HG03575 (cell line): ENCODE results near the gene USP6.
"Not testable (repeated sequence)": the region's sequence is repeated elsewhere in the genome, so short reads cannot be mapped to it uniquely, and the experiment has no call there.

ENCODE experiments used
- ATAC-seq: cut with Tn5 transposase; IDR thresholded peaks from one replicate; pipeline ENCODE4 v1.9.1; 2021; ENCODE audit not compliant: unreplicated experiment, insufficient number of reproducible peaks, low FRiP score; ENCODE audit errors: extremely low read depth

The USP6 gene

DNA sequence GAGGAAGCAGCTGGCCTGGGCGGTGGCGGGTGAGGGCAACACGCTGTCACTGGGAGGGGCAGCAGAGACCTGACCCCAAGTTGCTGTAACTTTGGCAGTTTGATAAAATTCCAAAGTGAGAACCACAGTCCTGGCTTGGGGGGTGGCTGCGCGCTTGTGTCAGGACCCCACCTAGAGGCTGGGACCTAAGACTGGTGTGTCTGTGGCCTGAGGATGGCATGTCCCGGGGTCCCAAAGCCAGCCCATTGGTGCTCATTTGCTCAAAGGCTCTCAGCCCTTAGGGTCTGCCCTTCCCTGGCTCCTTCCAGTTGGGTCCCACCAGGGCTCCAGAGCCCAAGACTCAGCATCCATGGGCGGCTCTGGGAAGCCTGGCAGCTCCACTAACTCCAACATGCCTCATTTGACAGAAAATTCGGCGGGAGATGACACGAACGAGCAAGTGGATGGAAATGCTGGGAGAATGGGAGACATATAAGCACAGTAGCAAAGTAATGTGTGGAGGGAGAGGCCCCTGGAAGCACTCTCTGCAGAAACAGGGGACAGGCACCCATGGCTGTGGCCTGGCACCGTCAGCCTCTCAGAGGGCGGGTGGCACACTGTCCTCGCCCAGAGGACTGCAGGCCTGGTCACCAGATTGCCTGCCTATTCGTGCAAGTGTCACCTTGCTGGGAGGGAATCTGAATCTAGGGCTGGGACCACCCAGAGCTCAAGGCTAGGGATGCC lies 16.8 kb downstream of the USP6 start:
- ATAC-seq: not testable (repeated sequence)

- ATAC-seq: no peak
Observed at GRCh38 chr17:5133311-5133710, 17.5 kb downstream of the USP6 start.

DNA sequence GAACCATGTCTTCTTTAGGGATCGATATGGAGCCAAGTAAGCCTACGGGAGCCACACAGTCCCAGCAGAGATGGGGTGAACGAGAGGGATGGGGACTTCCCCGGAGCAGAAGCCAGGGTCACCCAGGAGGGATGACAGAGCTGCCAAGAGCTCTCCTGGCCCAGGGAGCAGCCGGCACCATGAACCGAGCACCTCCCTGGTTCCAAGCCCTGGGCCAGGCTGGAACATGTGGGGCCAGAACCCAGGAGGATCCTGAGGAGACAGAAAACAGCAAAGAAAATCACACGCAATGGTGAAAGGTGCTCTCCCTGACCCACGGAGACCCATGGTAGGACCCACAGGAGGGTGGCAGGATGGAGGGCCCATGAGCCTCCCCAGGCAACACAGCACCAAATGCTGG lies 18.1 kb downstream of the USP6 start:
- not testable (repeated sequence) for ATAC-seq

- ATAC-seq: not testable (repeated sequence)
Observed at GRCh38 chr17:5134571-5134970, 18.7 kb downstream of the USP6 start.

DNA sequence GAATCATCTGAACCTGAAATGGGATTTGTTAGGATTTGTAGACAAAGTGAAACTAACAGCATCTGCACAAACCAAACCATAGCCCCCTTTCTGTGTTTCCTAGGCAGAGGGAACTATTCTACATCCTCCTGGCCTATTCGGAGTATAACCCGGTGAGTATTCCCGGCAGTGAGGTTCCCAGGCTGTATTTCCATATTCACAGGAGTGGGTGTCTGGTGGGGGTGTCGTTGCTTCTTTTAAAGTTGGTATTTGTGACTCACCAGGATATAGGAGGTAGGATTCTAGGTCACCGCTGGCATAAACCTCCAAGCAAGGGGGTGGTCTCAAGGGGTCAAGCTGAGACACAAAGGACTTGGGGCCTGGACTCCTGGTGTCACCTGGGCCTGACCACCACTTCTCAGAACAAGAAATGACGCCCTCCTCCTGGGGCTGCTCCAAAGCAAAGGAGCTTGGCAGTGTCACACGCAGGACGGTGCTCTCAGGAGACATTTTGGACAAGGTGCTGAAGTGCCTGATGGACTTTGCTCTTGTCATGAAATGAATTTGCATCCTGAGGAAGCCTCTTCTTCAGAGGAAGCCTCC lies 19.4 kb downstream of the USP6 start:
- not testable (repeated sequence) for ATAC-seq

GRCh38 chr17:5135726-5136579 lies 20.1 kb downstream of the USP6 start:
- no peak for ATAC-seq

DNA sequence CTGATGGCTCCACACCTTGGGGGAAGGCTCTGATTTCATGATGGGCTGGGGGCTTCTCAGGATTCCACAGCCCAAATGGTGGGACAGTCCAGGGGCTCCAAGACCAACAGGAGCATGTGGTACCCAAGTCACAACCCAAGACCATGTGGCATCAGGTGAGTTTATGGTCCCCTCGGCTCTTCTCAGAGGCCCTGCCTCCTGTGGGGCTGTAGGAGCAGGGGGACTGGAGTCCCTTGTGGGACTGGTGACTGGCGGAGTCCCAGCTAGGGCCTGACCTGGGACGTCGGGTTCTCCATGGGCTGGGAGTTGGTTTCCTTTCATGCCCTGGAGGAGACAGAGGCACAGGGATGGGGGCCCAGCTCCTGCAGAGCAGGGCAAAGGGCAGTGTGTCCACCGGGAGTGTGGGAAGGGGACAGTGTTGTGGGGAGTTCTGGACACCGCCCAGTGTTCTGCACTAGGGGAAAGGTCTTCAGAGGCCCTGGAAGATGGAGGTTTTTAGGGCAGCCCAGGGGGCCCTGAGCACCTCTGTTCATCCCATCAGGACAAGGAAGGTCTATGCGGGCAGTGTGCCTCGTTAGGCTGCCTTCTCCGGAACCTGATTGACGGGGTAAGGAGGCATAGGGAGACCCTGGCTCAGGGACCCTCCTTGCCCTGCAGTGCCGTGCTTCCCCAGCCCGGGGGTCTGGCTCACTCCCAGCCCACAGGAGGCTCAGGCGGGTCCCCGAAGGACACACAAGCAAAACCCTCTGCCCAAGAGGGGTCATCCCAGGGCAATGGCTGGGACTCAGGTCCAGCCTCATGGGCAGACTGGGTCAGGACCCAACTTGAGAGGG lies 21.0 kb downstream of the USP6 start:
- ATAC-seq: not testable (repeated sequence)

DNA sequence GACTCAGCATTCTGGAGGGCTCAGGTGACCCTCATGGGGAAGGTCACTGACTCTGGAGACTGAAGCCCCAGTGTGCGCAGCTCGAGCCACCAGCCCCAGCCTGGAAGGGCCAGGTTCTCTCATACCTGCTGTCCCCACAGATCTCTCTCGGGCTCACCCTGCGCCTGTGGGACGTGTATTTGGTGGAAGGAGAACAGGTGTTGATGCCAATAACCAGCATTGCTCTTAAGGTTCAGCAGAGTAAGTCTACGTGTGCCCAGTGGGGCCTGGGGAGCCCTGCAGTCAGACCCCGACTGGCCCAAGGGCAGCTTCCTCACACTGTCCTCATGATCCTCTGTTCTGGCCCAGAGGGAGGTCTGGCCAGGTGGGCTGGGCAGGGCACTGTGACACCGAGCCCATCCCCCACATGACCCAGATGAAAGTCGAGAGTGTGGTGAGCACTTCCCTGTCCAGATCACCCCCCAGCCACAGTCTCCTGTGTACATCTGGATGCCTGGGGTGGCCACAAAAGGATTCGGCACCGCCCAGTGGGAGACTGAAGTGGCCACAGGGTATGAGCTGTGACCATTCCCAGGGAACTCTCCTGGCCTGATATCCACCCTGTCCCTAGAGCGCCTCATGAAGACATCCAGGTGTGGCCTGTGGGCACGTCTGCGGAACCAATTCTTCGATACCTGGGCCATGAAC lies 21.8 kb downstream of the USP6 start:
- not testable (repeated sequence) for ATAC-seq

DNA sequence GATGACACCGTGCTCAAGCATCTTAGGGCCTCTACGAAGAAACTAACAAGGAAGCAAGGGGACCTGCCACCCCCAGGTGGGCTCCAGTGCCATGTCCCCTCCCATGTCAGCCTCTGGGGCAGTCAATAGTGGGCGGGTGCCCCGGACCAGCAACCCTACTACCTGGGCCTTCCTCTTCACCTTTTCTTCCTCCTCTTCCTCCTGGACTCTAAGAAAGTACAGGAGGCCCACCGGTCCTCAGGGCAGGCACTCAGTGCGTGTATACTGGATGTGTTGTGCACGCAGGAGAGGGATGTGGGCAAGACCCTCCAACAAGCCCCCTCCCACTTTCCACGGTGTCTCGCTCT lies 22.3 kb downstream of the USP6 start:
- not testable (repeated sequence) for ATAC-seq

DNA sequence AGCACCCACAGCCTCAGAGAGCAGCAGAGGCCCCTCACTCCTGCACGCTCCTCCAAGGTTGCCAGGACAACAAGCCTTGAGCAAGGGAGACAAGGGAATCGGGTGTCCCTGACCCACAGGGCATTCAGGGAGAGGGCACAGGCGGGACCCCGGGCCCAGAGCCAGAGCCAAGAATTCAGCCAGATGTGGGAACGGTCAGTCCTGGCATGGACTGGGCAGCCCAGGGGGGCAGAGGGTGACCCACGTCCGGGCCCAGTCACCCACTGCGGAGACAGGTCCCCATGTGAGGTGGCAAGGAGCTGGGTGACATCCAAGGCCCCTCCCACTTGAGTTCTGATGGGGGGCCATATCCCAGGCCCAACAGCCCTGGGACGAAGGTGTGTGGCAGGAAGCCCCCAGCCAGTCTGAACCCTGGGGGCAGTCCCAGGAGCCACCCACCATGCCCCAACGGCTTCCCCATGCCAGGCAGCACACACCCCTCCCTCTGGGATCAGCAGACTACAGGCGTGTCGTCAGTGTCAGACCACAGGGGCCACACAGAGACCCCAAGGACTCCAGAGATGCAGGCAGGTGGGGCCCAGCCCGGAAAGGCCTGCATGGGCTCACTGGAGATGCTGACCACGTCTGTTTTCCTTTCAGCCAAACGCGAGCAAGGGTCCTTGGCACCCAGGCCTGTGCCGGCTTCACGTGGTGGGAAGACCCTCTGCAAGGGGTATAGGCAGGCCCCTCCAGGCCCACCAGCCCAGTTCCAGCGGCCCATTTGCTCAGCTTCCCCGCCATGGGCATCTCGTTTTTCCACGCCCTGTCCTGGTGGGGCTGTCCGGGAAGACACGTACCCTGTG lies 23.0 kb downstream of the USP6 start:
- ATAC-seq: no peak

- no peak for ATAC-seq
Observed at GRCh38 chr17:5139458-5139732, 23.6 kb downstream of the USP6 start.

DNA sequence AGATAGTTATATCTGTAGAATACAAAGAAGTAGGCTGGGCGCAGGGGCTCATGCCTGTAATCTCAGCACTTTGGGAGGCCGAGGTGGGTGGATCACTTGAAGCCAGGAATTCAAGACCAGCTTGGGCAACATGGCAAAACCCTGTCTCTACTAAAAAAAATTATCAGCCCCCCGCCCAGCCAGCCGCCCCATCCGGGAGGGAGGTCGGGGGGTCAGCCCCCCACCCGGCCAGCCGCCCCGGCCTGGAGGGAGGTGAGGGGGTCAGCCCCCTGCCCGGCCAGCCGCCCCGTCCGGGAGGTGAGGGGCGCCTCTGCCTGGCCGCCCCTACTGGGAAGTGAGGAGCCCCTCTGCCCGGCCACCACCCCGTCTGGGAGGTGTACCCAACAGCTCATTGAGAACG lies 27.0 kb downstream of the USP6 start:
- not testable (repeated sequence) for ATAC-seq

DNA sequence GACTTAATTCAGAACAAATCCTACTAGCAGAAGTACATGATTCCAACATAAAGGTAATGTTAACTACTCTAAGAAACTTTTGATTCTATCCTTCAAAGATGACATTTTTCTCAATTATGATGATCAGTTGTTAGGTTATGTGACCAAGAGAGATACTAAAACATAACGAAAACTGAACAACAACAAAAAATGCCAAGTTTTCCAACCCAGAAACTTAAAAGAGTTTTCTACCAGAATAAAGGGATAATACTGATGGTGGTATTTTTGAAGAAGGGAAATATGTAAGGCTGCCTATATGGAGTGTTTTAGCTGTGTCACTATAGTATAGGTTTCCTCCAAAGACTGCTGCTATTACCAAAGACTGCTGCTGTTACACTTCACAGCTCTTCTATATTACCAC lies 30.3 kb downstream of the USP6 start:
- not testable (repeated sequence) for ATAC-seq

GRCh38 chr17:5160702-5161101 lies 44.9 kb downstream of the USP6 start:
- not testable (repeated sequence) for ATAC-seq

GRCh38 chr17:5161793-5162192 lies 46.0 kb downstream of the USP6 start:
- ATAC-seq: not testable (repeated sequence)

- ATAC-seq: no peak
Observed at GRCh38 chr17:5164436-5164835, 48.6 kb downstream of the USP6 start.

DNA sequence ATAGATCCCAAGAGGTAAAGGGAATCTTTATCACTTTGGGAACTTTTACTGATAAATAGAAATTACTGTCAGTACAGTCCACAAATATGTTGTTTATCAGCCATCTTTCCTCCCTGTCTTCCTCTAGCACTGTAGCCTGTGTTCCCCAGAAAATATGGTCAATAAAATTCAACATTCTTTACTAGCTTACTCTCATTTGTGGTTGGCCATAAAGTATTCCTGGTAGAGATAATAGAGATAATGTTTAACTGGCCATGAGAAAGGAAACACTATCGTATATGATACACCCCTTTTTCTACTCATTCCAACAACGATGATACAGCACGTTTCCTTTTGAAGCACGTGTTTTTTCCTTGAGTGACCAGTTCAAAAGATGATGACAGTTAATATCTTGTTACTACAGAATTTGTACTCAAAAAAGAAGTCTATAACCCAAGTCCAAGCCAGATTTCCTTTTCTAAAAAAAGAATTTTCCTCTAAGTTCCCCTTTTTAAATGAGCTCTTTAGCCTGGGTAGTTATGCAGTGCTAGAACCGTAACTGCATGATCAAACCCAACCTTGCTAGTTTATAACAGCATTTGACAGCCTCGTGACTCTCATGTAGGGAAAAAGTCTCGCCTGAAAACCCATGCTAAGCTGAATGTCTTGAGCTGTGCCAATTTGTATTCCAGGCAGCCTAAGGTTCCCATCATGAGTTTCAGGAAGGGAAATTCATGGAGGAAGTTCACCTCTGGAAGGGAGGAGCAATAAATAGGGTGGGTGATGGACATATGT lies 50.1 kb downstream of the USP6 start:
- ATAC-seq: not testable (repeated sequence)
